Endometrium (tissue), 2 donors: ENCODE data around the gene TGFBI.
"Not testable (repeated sequence)": the region's sequence is repeated elsewhere in the genome, so short reads cannot be mapped to it uniquely, and the experiment has no call there.

Source experiments
- FAIRE-seq: peaks from 2 replicates; lab custom pipeline; 2012; peaks lifted over from hg19 to GRCh38; lab: Jason Lieb, UNC
- donor health status: control.
- donor health status: control.

Gene TGFBI

GRCh38 chr5:136026636-136027035, 2.2 kb upstream of the TGFBI start:
- FAIRE-seq, result no peak

GRCh38 chr5:136027311-136027710, 1.5 kb upstream of the TGFBI start:
- FAIRE-seq, result no peak

- no peak for FAIRE-seq
Measured at GRCh38 chr5:136028090-136028489, 698 bp upstream of the TGFBI start.

- FAIRE-seq, result no peak
Measured at GRCh38 chr5:136030252-136030651, 1.5 kb downstream of the TGFBI start.

- FAIRE-seq, result no peak
Measured at GRCh38 chr5:136030956-136031611, 2.3 kb downstream of the TGFBI start.

- FAIRE-seq, result no peak
Measured at GRCh38 chr5:136031711-136032110, 2.9 kb downstream of the TGFBI start.

- FAIRE-seq, result no peak
Measured at GRCh38 chr5:136032564-136032963, 3.8 kb downstream of the TGFBI start.

GRCh38 chr5:136033234-136033633, 4.4 kb downstream of the TGFBI start:
- FAIRE-seq, result no peak

GRCh38 chr5:136033848-136034247, 5.1 kb downstream of the TGFBI start:
- no peak for FAIRE-seq

- no peak for FAIRE-seq
Measured at GRCh38 chr5:136034492-136034891, 5.7 kb downstream of the TGFBI start.

- FAIRE-seq, result no peak
Measured at GRCh38 chr5:136034984-136035383, 6.2 kb downstream of the TGFBI start.

- FAIRE-seq, result no peak
Measured at GRCh38 chr5:136035837-136036236, 7.0 kb downstream of the TGFBI start.

- FAIRE-seq, result no peak
Measured at GRCh38 chr5:136036293-136036911, 7.6 kb downstream of the TGFBI start.

GRCh38 chr5:136037001-136037705, 8.4 kb downstream of the TGFBI start:
- FAIRE-seq, result no peak

- no peak for FAIRE-seq
Measured at GRCh38 chr5:136038635-136039034, 9.8 kb downstream of the TGFBI start.

GRCh38 chr5:136039202-136039601, 10.4 kb downstream of the TGFBI start:
- no peak for FAIRE-seq

GRCh38 chr5:136040746-136041415, 12.1 kb downstream of the TGFBI start:
- FAIRE-seq, result no peak

- no peak for FAIRE-seq
Measured at GRCh38 chr5:136042156-136042555, 13.4 kb downstream of the TGFBI start.

- FAIRE-seq, result no peak
Measured at GRCh38 chr5:136042665-136043121, 13.9 kb downstream of the TGFBI start.

- no peak for FAIRE-seq
Measured at GRCh38 chr5:136043551-136043950, 14.8 kb downstream of the TGFBI start.

GRCh38 chr5:136043968-136044610, 15.3 kb downstream of the TGFBI start:
- no peak for FAIRE-seq

GRCh38 chr5:136045026-136045425, 16.2 kb downstream of the TGFBI start:
- FAIRE-seq, result not testable (repeated sequence)
